SU-DHL-6 (cell line): Measurements from ENCODE around the gene RTN4R.

Experiments used
- EZH2phosphoT487 ChIP-seq: fragments of 200-600 bp; sonication (generic), shearing (Covaris generic); conservative IDR thresholded peaks from 2 replicates; pipeline ENCODE4 v1.6.1; 2018; ENCODE audit warnings: mild to moderate bottlenecking, antibody characterized with exemption, low read length, moderate library complexity, mixed read lengths
- TF ChIP-seq, protein P1 (sequence below): fragments of 200-600 bp; sonication (generic); IDR thresholded peaks from one replicate; pipeline ENCODE4 v1.5.1; 2017; ENCODE audit warnings: antibody characterized with exemption, mild to moderate bottlenecking, low read length, moderate library complexity; ENCODE audit not compliant: insufficient read depth, poor library complexity, severe bottlenecking

DNA sequence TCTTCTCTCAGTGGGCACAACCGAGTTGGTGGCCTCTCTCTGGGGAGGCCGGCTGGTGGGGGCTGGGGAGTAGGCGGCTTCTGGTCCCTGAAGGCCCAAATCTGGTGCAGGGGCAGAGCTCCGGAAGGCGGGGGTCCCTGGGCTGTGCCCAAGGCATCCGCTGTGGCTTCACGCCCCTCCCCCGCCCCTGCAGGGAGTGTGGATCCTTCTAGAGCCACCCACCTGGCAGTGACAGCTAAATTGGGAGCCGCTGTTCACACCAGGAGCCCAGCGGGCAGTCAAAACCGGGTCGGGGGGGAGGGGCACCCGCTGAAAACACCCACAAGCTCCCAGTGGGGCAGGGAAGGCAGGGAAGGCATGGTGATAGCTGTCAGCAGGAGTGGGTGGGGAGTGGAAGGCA, 4.6 kb upstream of the RTN4R start:
- TF ChIP-seq EZH2phosphoT487: no peak
- TF ChIP-seq, protein P1, sequence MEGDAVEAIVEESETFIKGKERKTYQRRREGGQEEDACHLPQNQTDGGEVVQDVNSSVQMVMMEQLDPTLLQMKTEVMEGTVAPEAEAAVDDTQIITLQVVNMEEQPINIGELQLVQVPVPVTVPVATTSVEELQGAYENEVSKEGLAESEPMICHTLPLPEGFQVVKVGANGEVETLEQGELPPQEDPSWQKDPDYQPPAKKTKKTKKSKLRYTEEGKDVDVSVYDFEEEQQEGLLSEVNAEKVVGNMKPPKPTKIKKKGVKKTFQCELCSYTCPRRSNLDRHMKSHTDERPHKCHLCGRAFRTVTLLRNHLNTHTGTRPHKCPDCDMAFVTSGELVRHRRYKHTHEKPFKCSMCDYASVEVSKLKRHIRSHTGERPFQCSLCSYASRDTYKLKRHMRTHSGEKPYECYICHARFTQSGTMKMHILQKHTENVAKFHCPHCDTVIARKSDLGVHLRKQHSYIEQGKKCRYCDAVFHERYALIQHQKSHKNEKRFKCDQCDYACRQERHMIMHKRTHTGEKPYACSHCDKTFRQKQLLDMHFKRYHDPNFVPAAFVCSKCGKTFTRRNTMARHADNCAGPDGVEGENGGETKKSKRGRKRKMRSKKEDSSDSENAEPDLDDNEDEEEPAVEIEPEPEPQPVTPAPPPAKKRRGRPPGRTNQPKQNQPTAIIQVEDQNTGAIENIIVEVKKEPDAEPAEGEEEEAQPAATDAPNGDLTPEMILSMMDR: no peak
